Mammary epithelial cell (primary cell): ENCODE results near the gene SCNN1G.

ENCODE experiments used
- CTCF ChIP-seq, 2 donors: IDR thresholded peaks in 1 of 2; conservative IDR thresholded peaks in 1 of 2; 2 replicates each; pipeline ENCODE4 v1.5.1; 2011 to 2012; ENCODE audit warnings: inconsistent platforms in 2 of 2, low read length in 2 of 2, mild to moderate bottlenecking in 2 of 2, control low read depth in 1 of 2, low read depth in 1 of 2; ENCODE audit not compliant: insufficient read depth in 1 of 2; ENCODE audit errors: extremely low read depth in 1 of 2
- EZH2 ChIP-seq: IDR thresholded peaks from 2 replicates; pipeline ENCODE4 v1.6.1; 2012; ENCODE audit warnings: low read length, inconsistent platforms, borderline replicate concordance

- TF ChIP-seq CTCF (conservative IDR thresholded peaks at IDR 0.05 in 1 of 2, IDR thresholded peaks at IDR 0.05 in 1 of 2; ENCODE audit: extremely low read depth in 1 of 2, insufficient read depth in 1 of 2, low read depth in 1 of 2, low read length in 2 of 2) (no peak), EZH2 (no peak)
Measured at GRCh38 chr16:23175651-23176050, 6.9 kb upstream of the SCNN1G start.
